GM18508 (cell line): Measurements from ENCODE around the gene PARD6G.

Experiments
- ATAC-seq: cut with Tn5 transposase; IDR thresholded peaks from one replicate; pipeline ENCODE4 v1.9.1; 2021; ENCODE audit warnings: moderate number of reproducible peaks; ENCODE audit not compliant: insufficient read depth, unreplicated experiment

Gene PARD6G

DNA sequence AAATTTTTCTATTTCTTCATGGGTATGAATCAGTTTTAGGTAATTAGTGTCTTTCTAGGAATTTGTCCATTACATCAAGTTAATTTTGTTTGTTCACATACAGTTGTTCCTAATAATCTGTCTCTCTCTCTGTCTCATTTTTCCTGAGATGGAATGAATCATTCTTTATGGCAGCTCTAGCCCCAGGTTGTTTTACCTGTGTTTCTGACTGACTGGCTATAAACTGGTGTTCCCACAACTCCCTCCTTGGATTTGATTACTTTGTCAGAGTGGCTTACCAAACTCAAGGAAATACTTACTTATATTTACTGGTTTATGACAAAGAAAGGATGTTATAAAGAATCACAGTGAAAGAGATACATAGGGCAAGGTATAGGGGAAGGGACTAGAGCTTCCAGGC is 123.2 kb downstream of the PARD6G start:
- no peak for ATAC-seq

DNA sequence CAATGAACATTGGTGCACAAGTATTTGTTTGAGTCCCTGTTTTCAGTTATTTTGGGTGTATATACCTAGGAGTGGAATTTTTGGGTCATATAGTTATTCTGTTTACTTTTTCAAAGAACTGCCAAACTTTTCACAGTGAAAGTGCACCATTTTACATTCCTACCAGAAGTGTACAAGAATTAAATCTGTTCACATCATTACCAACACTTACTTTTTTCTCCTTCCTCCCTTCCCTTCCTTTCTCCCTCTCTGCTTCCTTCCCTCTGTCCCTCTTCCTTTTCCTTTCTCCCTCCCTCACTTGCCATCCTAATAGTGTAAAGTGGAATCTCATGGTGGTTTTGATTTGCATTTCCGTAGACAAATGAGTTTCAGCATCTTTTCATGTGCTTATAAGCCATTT is 126.4 kb downstream of the PARD6G start:
- ATAC-seq: no peak

DNA sequence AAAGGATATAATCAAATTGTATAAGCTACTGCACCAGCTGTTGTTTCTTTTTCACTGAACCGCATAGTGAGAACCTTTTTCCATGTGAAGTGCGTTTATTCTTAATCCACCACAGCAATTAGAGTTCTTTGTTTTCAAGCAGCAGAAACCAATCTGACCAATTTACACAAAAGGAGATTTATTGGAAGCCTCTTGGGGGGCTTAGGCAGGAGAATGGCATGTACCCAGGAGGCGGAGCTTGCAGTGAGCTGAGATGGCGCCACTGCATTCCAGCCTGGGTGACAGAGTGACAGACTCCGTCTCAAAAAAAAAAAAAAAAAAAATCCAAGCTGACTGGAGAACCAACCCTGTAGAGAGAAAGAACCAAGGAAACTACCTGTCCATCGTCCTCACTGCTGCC is 128.2 kb downstream of the PARD6G start:
- ATAC-seq: no peak

DNA sequence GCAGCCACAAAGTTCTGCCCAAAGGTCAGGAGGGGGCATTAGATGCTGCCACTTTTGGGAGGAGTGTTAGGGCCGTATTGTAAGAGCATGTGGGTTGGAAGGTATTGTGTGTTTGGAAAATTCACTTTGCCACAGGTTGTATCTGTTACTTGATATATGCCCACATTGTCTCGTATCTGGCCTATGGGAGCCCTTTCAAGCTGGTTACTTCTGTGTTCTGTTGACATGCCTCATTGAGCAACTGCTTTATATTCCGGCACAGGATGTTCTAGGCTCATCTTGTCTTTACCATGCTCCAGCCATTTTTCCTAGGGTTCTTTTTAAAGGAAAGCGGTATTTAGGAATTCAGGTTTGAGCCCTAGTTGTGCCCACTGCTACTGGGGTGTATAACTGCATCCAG is 132.3 kb downstream of the PARD6G start:
- ATAC-seq: no peak

- no peak for ATAC-seq
Measured at GRCh38 chr18:80112624-80113248, 134.6 kb downstream of the PARD6G start.

GRCh38 chr18:80109676-80110078 is 137.6 kb downstream of the PARD6G start:
- no peak for ATAC-seq

DNA sequence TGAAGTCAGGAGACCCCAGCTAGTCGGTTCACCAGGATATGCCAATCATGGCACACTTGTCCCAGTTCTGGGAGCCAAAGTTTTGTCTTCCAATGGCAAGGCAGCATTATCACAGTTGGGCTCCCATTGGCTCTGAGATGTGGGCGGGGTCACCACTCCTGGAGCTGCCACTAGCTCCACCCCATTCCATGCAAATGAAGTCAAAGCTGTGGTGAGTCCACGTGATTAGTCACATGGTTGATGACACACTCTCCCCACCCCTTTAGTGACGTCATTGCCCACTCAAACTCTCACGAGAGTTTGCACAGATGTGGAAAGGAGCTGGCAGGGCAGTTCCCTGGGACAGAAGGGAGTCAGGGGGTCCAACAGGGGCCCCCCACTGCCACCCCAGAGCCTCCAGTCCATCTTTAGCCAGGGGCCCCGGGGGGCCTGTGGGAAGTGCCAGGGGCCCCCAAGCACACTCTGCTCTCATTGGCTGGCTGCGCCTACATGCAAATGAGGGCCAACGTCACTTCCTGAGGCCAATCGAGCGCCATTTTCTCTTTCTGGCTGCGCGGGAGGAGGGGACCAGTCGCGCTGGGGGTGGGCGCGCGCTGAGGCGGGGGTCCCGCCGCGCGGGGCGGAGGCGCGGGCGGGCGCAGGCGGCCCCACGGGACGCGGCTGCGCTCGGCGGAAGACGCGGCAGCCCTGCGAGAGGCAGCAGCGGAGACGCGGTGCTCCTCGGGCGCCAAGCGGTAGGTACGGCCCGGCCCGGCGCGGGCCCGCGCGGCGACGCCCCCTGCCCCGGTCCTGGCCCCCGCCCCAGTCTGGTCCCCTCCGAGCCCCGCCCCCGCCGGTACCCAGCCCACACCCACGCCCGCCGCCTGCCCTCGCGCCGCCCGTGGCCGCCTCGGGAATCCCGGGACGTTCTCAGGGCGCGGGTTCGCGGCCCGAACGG is 138.3 kb downstream of the PARD6G start, which contains the start of gene ADNP2:
TSS of gene ADNP2 (plus strand) at position 524 of the 937 bp plus-strand sequence. CDS start 8,281 bp downstream, outside the sequence.
- ATAC-seq: peak; percentile 40

DNA sequence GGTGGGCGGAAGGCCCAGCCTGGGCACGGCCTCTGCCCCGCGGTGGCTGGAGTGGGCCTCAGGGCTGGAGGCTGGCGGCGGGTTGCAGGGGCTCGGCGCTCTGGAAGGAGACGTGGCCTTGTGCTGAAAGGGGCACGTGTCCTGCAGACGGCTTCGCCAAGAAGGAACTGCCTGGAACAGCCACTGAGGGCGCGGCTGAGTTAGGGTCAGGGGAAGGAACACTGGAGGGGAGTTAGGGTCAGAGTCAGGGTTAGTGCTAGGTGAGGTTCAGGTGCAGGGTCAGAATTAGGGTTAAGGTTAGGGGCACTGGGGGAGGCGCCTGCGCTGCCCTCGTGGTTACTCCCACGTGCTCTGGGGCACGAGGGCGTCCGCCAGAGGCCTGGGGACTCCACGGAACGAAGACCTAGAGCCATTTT is 139.2 kb downstream of the PARD6G start:
- no peak for ATAC-seq

DNA sequence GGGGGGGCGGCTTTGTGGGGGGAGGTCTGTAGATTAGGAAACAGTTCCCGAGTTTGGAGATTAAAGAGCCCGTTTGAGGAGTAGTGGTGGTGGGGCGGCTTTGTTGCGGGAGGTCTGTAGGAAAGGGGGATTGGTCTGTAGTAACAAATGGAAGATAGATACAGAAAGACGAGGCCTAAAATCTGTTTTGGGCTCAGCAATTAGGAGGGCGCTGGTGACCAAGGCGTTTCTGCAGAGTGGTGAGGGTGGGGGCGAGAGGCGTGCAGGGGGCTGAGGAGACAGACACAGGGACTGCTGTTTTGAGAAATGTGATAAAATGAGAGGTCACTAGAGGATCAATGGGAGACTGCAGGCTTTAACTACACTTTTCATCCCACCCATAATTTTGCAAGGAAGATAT is 139.9 kb downstream of the PARD6G start:
- ATAC-seq: no peak
